ENCODE measurements around the gene SYNE2. TPM values are rescaled to one million over a fixed set of nuclear protein-coding genes. Genes with fewer than 3 reads are reported as not detected.
A peak's percentile ranks its signal among the peaks of the same experiment; 100 is the strongest.
"Not testable (repeated sequence)": the region's sequence is repeated elsewhere in the genome, so short reads cannot be mapped to it uniquely, and the experiment has no call there.

SYNE2 gene
- total and polyA plus RNA-seq, 10 of the 15 experiments (the other 5 are each of a cell fraction or from before 2014, with no cell fraction given) = 2.1 to 52.7 (median 38.1) TPM

GRCh38 chr14:63869940-63870752 is 17.3 kb downstream of the SYNE2 start:
- BruUV-seq (replicated peaks); H3K36me3 ChIP-seq (ENCODE audit: control insufficient read depth in 2 of 2, insufficient read depth in 2 of 2, low read length in 1 of 2); H3K9ac ChIP-seq (ENCODE audit: control insufficient read depth, insufficient read depth, low read length); H3K9me3 ChIP-seq (replicated peaks; ENCODE audit: control insufficient read depth, insufficient read depth, low read length); DNase-seq (ENCODE audit: low read depth, low spot score); H4K20me1 ChIP-seq (ENCODE audit: control insufficient read depth, insufficient read depth); H3K27me3 ChIP-seq (replicated peaks in 1 of 2; ENCODE audit: control insufficient read depth in 2 of 2, insufficient read depth in 2 of 2, low read length in 1 of 2); in situ Hi-C loops (cut with MboI): not testable (repeated sequence)
- Histone ChIP-seq H3K4me1 (ENCODE audit: control insufficient read depth, insufficient read depth, low read length) (peaks cover 48% of the 10 kb centered on the region), H3K79me2 (ENCODE audit: control insufficient read depth, insufficient read depth, low read length) (peaks cover 55% of the 10 kb centered on the region), H3K4me2 (ENCODE audit: control insufficient read depth, insufficient read depth) (peak overlapping the region; percentile 70), H2AFZ (ENCODE audit: control insufficient read depth, low read depth, low read length) (peak overlapping the region; percentile 29; the same call in 1 of the 2 replicates), H3K27ac (ENCODE audit: control insufficient read depth, insufficient read depth) (peak overlapping the region; percentile 69), H3K4me3 (peak overlapping the region; percentile 10)
- SMC1A ChIA-PET (ENCODE audit: uncharacterized antibody, unreplicated experiment) = interaction anchor here (0.6 to 3.4 kb wide), 7 partner anchors 9 to 365 kb away, joined by 3 to 39 read pairs (median 4); partner anchors contain the start of gene SYNE2
- POLR2A ChIA-PET = interaction anchor here (0.6 to 3.2 kb wide), 4 partner anchors 9 to 77 kb away, joined by 4 to 17 read pairs (median 5); no protein-coding TSS in a partner anchor
- FAIRE-seq (peak; percentile 99), ATAC-seq (peak; percentile 64)
- RAD21 ChIA-PET (ENCODE audit: unreplicated experiment) = interaction anchor here (0.7 to 1.1 kb wide), 2 partner anchors 16 to 19 kb away, joined by 3 read pairs; no protein-coding TSS in a partner anchor
- 0 out of 2 replicates have a peak, but pooled peaks have one; percentile 33 for TF ChIP-seq NBN (IDR thresholded peaks at IDR 0.05)
- TF ChIP-seq RUNX3 (IDR thresholded peaks at IDR 0.05; ENCODE audit: low read length) = peak; percentile 48
- peak in 1 of 2 experiments; percentile 72; a peak in 1 of 4 replicates for TF ChIP-seq CEBPB (IDR thresholded peaks at IDR 0.05; ENCODE audit: borderline replicate concordance in 1 of 2, low read depth in 2 of 2, low read length in 2 of 2)
- intact Hi-C loops (cut with micrococcal nuclease; ENCODE audit: unreplicated experiment) = loop anchor here (2.0 to 10.0 kb wide), 3 partner anchors 15 to 228 kb away; partner anchors contain the start of genes SGPP1 and WDR89
- CTCF ChIA-PET = interaction anchor here (0.9 to 2.1 kb wide), 3 partner anchors 16 to 40 kb away, joined by 3 to 9 read pairs (median 6); partner anchors contain the start of gene SYNE2
- WGBS (ENCODE audit: insufficient coverage, insufficient replicate concordance, low lambda C conversion rate, missing lambda C conversion rate) = 10% methylated on average over 1 of the region's 2 CpGs

- POLR2A ChIA-PET = interaction anchor here (0.6 to 3.2 kb wide), 2 partner anchors 37 to 38 kb away, joined by 3 to 17 read pairs; no protein-coding TSS in a partner anchor
- CTCF ChIA-PET = interaction anchor here (1.4 to 1.6 kb wide), 2 partner anchors 11 to 39 kb away, joined by 3 read pairs; no protein-coding TSS in a partner anchor
- BruUV-seq (replicated peaks); H3K27me3 ChIP-seq (replicated peaks in 1 of 2; ENCODE audit: control insufficient read depth in 2 of 2, insufficient read depth in 2 of 2, low read length in 1 of 2); RAD21 ChIA-PET (ENCODE audit: unreplicated experiment); DNase-seq (ENCODE audit: low read depth, low spot score); H3K36me3 ChIP-seq (ENCODE audit: control insufficient read depth in 2 of 2, insufficient read depth in 2 of 2, low read length in 1 of 2); H2AFZ ChIP-seq (ENCODE audit: control insufficient read depth, low read depth, low read length); ATAC-seq; in situ Hi-C loops (cut with MboI); H3K9ac ChIP-seq (ENCODE audit: control insufficient read depth, insufficient read depth, low read length); H3K4me3 ChIP-seq; FAIRE-seq; H4K20me1 ChIP-seq (ENCODE audit: control insufficient read depth, insufficient read depth); H3K9me3 ChIP-seq (replicated peaks; ENCODE audit: control insufficient read depth, insufficient read depth, low read length); intact Hi-C loops (cut with micrococcal nuclease; ENCODE audit: unreplicated experiment): not testable (repeated sequence)
- H3K4me1 ChIP-seq (ENCODE audit: control insufficient read depth, insufficient read depth, low read length) = peaks cover 46% of the 10 kb centered on the region
- peak overlapping the region; percentile 60; the same call in 1 of the 2 replicates for H3K4me2 ChIP-seq (ENCODE audit: control insufficient read depth, insufficient read depth)
- H3K79me2 ChIP-seq (ENCODE audit: control insufficient read depth, insufficient read depth, low read length) = peaks cover 57% of the 10 kb centered on the region
- SMC1A ChIA-PET (ENCODE audit: uncharacterized antibody, unreplicated experiment) = interaction anchor here (0.6 to 3.4 kb wide), 6 partner anchors 11 to 114 kb away, joined by 3 to 39 read pairs (median 4); partner anchors contain the start of gene SYNE2
- 0% methylated on average over 1 of the region's 1 CpG for WGBS (ENCODE audit: insufficient coverage, insufficient replicate concordance, low lambda C conversion rate, missing lambda C conversion rate)
- H3K27ac ChIP-seq (ENCODE audit: control insufficient read depth, insufficient read depth) = peak overlapping the region; percentile 55; the same call in 1 of the 2 replicates
Measured at GRCh38 chr14:63870753-63871037, 17.9 kb downstream of the SYNE2 start.
